Muscle of leg (tissue), 11 donors: ENCODE data around the gene UGT1A6. TPM values are rescaled to one million over a fixed set of nuclear protein-coding genes. Genes with fewer than 3 reads are reported as not detected.
"Not testable (repeated sequence)": the region's sequence is repeated elsewhere in the genome, so short reads cannot be mapped to it uniquely, and the experiment has no call there.

Source experiments
- DNase-seq: peaks from one replicate; pipeline ENCODE4 v3.0.0; 2013
- H3K27ac ChIP-seq: one replicate; pipeline ENCODE4 v1.5.1; 2013; ENCODE audit warnings: mild to moderate bottlenecking, low read length, control low read depth
- H3K27me3 ChIP-seq: one replicate; pipeline ENCODE4 v1.6.1; 2013; ENCODE audit warnings: low read length; ENCODE audit not compliant: control insufficient read depth, insufficient read depth
- H3K36me3 ChIP-seq: one replicate; pipeline ENCODE4 v1.6.1; 2013; ENCODE audit warnings: low read length; ENCODE audit not compliant: control insufficient read depth, insufficient read depth
- H3K4me1 ChIP-seq: one replicate; pipeline ENCODE4 v1.6.1; 2013; ENCODE audit warnings: low read length; ENCODE audit not compliant: control insufficient read depth, insufficient read depth
- H3K4me3 ChIP-seq: one replicate; pipeline ENCODE4 v1.5.1; 2013; ENCODE audit warnings: low read length, control low read depth
- H3K9me3 ChIP-seq: replicated peaks from 2 replicates; pipeline ENCODE4 v1.6.1; 2013; ENCODE audit warnings: low read depth, low read length; ENCODE audit not compliant: control insufficient read depth
- WGBS: methylation state at CpG from one replicate; pipeline ENCODE4 v1.1.5; 2013; ENCODE audit warnings: missing lambda C conversion rate; ENCODE audit not compliant: insufficient coverage; 5-methylcytosine and 5-hydroxymethylcytosine counted together
- polyA plus RNA-seq, 8 donors: library from polyadenylated mRNA; unstranded; fragments of 120-200 nt; gene quantifications; one replicate each; pipeline versions ENCODE4 v1.2.1 to v1.2.3, GENCODE V29; 2013; ENCODE audit warnings: inconsistent platforms in 1 of 8, low replicate concordance in 1 of 8; ENCODE audit not compliant: insufficient read length in 8 of 8, insufficient read depth in 1 of 8
- total RNA-seq: library from RNA; stranded (reverse); fragments of 120-200 nt; gene quantifications from one replicate; pipeline ENCODE4 v1.2.4, GENCODE V29; 2013

UGT1A6 gene
- total and polyA plus RNA-seq, 9 donors = 0.16 TPM; not detected in 8

DNA sequence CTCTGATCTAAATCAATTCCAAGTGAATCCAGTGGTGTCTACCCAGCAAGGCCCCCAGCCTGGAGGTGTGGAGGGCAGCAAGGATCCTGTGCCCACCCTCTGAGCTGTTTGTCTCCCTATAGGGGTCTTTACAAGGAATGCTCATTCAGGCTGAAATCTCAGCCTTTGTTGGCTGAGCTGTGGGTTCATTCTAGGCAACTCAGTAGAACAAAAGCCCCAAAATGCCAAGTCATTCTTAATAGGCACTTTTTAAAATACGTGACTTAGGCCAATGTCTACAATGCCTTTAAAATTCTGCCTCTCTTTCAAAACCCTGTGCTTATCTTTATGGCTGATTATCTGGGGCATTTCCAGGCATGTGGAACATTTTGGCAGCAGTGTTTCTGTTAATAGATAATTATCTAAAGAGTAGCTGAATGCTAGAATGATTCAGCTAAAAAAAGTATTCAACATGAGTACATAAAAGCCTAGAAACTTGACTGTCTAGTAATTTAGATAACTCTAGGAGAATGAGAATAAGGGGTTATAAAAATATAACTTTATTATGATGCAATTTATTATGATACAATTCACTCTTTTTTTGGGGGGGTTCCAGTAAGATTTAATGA lies 7.4 kb downstream of the UGT1A6 start:
- Histone ChIP-seq H3K9me3 (no peaks in the 10 kb centered on the region), H3K4me1 (no peaks in the 10 kb centered on the region), H3K27me3 (peaks cover 3% of the 10 kb centered on the region), H3K36me3 (no peaks in the 10 kb centered on the region), H3K27ac (no peak overlapping the region), H3K4me3 (no peak overlapping the region)
- no CpG with 5 or more reads among the region's 1 CpG for WGBS
- peak; percentile 7 for DNase-seq

GRCh38 chr2:233700842-233701241 lies 8.2 kb downstream of the UGT1A6 start:
- not testable (repeated sequence) for H3K27ac ChIP-seq, H3K4me3 ChIP-seq, DNase-seq, H3K36me3 ChIP-seq, H3K4me1 ChIP-seq, H3K9me3 ChIP-seq, H3K27me3 ChIP-seq
- no CpG with 5 or more reads among the region's 5 CpGs for WGBS

DNA sequence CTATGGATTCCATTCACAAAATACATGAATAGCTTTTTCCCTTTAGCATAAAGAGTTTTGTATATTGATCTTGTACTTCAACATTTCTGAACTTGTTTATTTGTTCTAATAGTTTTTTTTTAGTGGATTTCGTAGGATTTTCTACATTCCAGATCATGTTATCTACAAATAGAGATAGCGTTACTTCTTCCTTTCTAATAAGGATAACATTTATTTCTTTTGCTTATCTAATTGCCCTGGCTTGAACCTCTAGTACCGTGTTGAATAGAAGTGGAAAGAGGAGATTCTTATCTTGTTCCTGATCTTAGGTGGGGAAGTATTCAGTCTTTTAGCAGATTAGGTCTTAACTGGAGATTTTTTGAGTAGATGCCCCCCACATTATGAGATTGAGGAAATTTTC lies 9.5 kb downstream of the UGT1A6 start:
- no peaks in the 10 kb centered on the region for H3K9me3 ChIP-seq
- H3K27me3 ChIP-seq = peaks cover 3% of the 10 kb centered on the region
- H3K4me3 ChIP-seq = no peak overlapping the region
- WGBS = no CpG with 5 or more reads among the region's 3 CpGs
- no peaks in the 10 kb centered on the region for H3K36me3 ChIP-seq
- H3K4me1 ChIP-seq = peaks cover 3% of the 10 kb centered on the region
- DNase-seq = no peak
- H3K27ac ChIP-seq = no peak overlapping the region

GRCh38 chr2:233705911-233706506 lies 13.3 kb downstream of the UGT1A6 start:
- peaks cover 3% of the 10 kb centered on the region for H3K4me1 ChIP-seq
- no peaks in the 10 kb centered on the region for H3K27me3 ChIP-seq
- no peaks in the 10 kb centered on the region for H3K9me3 ChIP-seq
- DNase-seq = peak; percentile 4
- no peak overlapping the region for H3K4me3 ChIP-seq
- 40% methylated on average over 3 of the region's 4 CpGs for WGBS
- no peaks in the 10 kb centered on the region for H3K36me3 ChIP-seq
- H3K27ac ChIP-seq = no peak overlapping the region

GRCh38 chr2:233706720-233707119 lies 14.0 kb downstream of the UGT1A6 start:
- no peak overlapping the region for H3K27ac ChIP-seq
- no peaks in the 10 kb centered on the region for H3K36me3 ChIP-seq
- H3K9me3 ChIP-seq = no peaks in the 10 kb centered on the region
- H3K4me1 ChIP-seq = peaks cover 3% of the 10 kb centered on the region
- no peak overlapping the region for H3K4me3 ChIP-seq
- WGBS = no CpG with 5 or more reads among the region's 1 CpG
- DNase-seq = no peak
- H3K27me3 ChIP-seq = no peaks in the 10 kb centered on the region

GRCh38 chr2:233707940-233708644 lies 15.4 kb downstream of the UGT1A6 start:
- no peaks in the 10 kb centered on the region for H3K36me3 ChIP-seq

DNA sequence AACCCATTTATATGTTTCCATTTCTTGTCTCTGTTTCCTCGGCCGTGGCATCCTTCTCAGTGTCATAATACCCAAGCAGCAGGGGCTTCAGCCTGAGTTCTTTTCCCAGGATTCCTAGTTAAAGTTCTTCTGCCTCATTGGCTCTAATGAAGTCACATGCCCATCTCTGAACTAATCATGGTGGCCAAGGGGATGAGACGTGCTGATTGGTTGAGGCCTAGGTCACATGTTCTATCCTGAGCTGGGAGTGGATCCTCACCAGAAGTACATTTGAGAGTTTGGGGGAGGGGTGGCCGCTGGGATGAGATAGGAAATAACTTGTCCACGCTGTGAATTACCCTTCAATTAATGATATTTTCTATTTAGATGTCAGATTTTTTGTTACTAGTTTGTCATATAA lies 16.3 kb downstream of the UGT1A6 start:
- Histone ChIP-seq H3K4me1 (peaks cover 3% of the 10 kb centered on the region), H3K27me3 (no peaks in the 10 kb centered on the region), H3K4me3 (no peak overlapping the region), H3K9me3 (no peaks in the 10 kb centered on the region), H3K27ac (no peak overlapping the region), H3K36me3 (no peaks in the 10 kb centered on the region)
- no peak for DNase-seq
- 80% methylated on average over 3 of the region's 5 CpGs for WGBS

More at GRCh38 chr2:233707940-233708644, 15.4 kb downstream of the UGT1A6 start:
- Histone ChIP-seq H3K27ac (no peak overlapping the region), H3K27me3 (no peaks in the 10 kb centered on the region), H3K4me1 (peaks cover 3% of the 10 kb centered on the region), H3K9me3 (no peaks in the 10 kb centered on the region), H3K4me3 (no peak overlapping the region)
- 90% methylated on average over 2 of the region's 10 CpGs for WGBS
- no peak for DNase-seq

GRCh38 chr2:233711312-233712008 lies 18.8 kb downstream of the UGT1A6 start:
- Histone ChIP-seq H3K4me1 (peaks cover 3% of the 10 kb centered on the region), H3K27ac (no peak overlapping the region), H3K27me3 (no peaks in the 10 kb centered on the region), H3K9me3 (no peaks in the 10 kb centered on the region), H3K4me3 (no peak overlapping the region), H3K36me3 (no peaks in the 10 kb centered on the region)
- DNase-seq = peak; percentile 52
- 54% methylated on average over 7 of the region's 11 CpGs for WGBS

DNA sequence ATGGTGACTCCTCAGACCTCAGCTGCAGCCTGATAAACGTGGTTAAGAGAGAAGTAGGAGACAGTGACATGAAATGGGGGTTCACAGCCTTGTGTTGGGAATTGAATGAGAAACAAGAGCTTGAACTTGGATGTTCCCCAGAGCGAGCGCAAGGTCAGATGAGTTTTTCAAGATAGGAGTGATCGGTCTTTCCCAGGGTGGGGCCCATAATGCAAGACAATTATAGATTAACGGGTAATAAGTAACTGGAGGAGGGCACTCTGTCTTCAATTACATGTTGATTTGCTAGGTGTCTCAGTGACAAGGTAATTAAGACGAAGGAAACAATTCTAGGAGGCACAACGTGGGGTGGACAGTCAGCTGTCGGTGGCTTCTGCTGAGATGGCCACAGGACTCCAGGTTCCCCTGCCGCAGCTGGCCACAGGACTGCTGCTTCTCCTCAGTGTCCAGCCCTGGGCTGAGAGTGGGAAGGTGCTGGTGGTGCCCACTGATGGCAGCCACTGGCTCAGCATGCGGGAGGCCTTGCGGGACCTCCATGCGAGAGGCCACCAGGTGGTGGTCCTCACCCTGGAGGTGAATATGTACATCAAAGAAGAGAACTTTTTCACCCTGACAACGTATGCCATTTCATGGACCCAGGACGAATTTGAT lies 20.0 kb downstream of the UGT1A6 start, which contains the start of gene UGT1A5:
Gene UGT1A5 (plus strand): TSS at position 297 of the 651 bp plus-strand sequence. CDS start 85 bp downstream, at position 382.
- DNase-seq = no peak
- H3K27me3 ChIP-seq = peaks cover 2% of the 10 kb centered on the region
- H3K4me3 ChIP-seq = no peak within 1 kb of the TSS
- H3K4me1 ChIP-seq = no peaks in the 10 kb centered on the region
- no peaks in the 10 kb centered on the region for H3K9me3 ChIP-seq
- H3K36me3 ChIP-seq = no peaks in the 10 kb centered on the region
- WGBS = 90% methylated on average over 11 of the region's 14 CpGs
- no peak within 1 kb of the TSS for H3K27ac ChIP-seq

GRCh38 chr2:233713262-233713615 lies 20.5 kb downstream of the UGT1A6 start:
- DNase-seq = no peak
- H3K36me3 ChIP-seq = no peaks in the 10 kb centered on the region
- no peaks in the 10 kb centered on the region for H3K9me3 ChIP-seq
- H3K27ac ChIP-seq = no peak overlapping the region
- H3K4me1 ChIP-seq = no peaks in the 10 kb centered on the region
- peaks cover 2% of the 10 kb centered on the region for H3K27me3 ChIP-seq
- H3K4me3 ChIP-seq = no peak overlapping the region
- WGBS = 85% methylated on average over 5 of the region's 7 CpGs
